ENCODE data around the gene SPEN. TPM values are rescaled to one million over a fixed set of nuclear protein-coding genes. Genes with fewer than 3 reads are reported as not detected.

SPEN gene
- total and polyA plus RNA-seq, 10 of the 15 experiments (the other 5 are each of a cell fraction or from before 2014, with no cell fraction given), result 5.2 to 58.7 (median 20.1) TPM

DNA sequence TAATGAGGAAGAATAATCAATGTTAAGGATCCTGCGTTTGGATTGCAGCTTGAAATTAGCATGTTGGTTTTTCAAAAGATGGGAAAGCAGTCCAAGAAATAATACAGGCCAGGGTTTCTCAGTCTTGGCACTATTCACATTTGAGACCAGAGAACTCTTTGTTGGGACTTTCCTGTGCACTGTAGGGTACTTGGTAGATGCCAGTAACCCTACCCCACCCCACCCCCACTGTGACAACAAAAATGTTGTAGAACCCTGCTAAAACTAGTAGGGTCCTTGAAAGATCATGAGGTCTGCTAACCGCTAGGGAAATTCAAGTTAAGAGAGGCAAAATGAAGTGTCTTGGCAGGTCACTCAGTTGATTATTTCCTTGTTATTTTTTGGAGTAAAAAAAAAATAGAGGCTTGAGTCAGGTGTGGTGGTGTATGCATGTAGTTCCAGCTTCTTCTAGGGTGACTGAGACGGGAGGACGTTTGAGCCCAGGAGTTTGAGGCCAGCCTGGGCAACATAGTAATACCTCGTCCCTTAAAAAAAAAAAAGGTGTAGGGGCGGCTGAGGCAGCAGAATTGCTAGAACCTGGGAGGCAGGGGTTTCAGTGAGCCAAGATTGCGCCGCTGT is 53.3 kb downstream of the SPEN start:
- Histone ChIP-seq H3K4me3 (no peak overlapping the region), H4K20me1 (ENCODE audit: control insufficient read depth, insufficient read depth) (no peaks in the 10 kb centered on the region), H3K9me3 (replicated peaks; ENCODE audit: control insufficient read depth, insufficient read depth, low read length) (no peaks in the 10 kb centered on the region), H3K36me3 (ENCODE audit: control insufficient read depth in 2 of 2, insufficient read depth in 2 of 2, low read length in 1 of 2) (peaks cover 0 to 3% of the 10 kb centered on the region in 2 experiments; a peak in 2 of 4 replicates), H2AFZ (ENCODE audit: control insufficient read depth, low read depth, low read length) (no peak overlapping the region), H3K27me3 (replicated peaks in 1 of 2; ENCODE audit: control insufficient read depth in 2 of 2, insufficient read depth in 2 of 2, low read length in 1 of 2) (no peaks in the 10 kb centered on the region), H3K79me2 (ENCODE audit: control insufficient read depth, insufficient read depth, low read length) (peaks cover 73% of the 10 kb centered on the region), H3K27ac (ENCODE audit: control insufficient read depth, insufficient read depth) (no peak overlapping the region), H3K4me1 (ENCODE audit: control insufficient read depth, insufficient read depth, low read length) (no peaks in the 10 kb centered on the region; the same call in 1 of the 2 replicates), H3K4me2 (ENCODE audit: control insufficient read depth, insufficient read depth) (no peak overlapping the region), H3K9ac (ENCODE audit: control insufficient read depth, insufficient read depth, low read length) (no peak overlapping the region)
- CTCF ChIA-PET, result interaction anchor here (0.9 to 1.4 kb wide), 3 partner anchors 9 to 86 kb away, joined by 3 to 4 read pairs (median 3); no protein-coding TSS in a partner anchor
- in situ Hi-C loops (cut with MboI), result no loop called here
- FAIRE-seq (no peak), DNase-seq (ENCODE audit: low read depth, low spot score) (no peak), ATAC-seq (no peak)
- WGBS (ENCODE audit: insufficient coverage, insufficient replicate concordance, low lambda C conversion rate, missing lambda C conversion rate), result 89% methylated on average over 8 of the region's 8 CpGs
- SMC1A ChIA-PET (ENCODE audit: uncharacterized antibody, unreplicated experiment), result interaction anchor here (0.6 kb wide), 2 partner anchors 23 to 63 kb away, joined by 3 read pairs; no protein-coding TSS in a partner anchor
- no peak for TF ChIP-seq POLR2A (IDR thresholded peaks at IDR 0.05; ENCODE audit: low read depth, low read length)
- TF ChIP-seq, protein P1, sequence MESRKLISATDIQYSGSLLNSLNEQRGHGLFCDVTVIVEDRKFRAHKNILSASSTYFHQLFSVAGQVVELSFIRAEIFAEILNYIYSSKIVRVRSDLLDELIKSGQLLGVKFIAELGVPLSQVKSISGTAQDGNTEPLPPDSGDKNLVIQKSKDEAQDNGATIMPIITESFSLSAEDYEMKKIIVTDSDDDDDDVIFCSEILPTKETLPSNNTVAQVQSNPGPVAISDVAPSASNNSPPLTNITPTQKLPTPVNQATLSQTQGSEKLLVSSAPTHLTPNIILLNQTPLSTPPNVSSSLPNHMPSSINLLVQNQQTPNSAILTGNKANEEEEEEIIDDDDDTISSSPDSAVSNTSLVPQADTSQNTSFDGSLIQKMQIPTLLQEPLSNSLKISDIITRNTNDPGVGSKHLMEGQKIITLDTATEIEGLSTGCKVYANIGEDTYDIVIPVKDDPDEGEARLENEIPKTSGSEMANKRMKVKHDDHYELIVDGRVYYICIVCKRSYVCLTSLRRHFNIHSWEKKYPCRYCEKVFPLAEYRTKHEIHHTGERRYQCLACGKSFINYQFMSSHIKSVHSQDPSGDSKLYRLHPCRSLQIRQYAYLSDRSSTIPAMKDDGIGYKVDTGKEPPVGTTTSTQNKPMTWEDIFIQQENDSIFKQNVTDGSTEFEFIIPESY (IDR thresholded peaks at IDR 0.05), result no peak
- TF ChIP-seq, protein P2, sequence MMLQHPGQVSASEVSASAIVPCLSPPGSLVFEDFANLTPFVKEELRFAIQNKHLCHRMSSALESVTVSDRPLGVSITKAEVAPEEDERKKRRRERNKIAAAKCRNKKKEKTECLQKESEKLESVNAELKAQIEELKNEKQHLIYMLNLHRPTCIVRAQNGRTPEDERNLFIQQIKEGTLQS (IDR thresholded peaks at IDR 0.05; ENCODE audit: borderline replicate concordance, extremely low read depth, low read depth, low read length), result no peak
- TF ChIP-seq RELA (IDR thresholded peaks at IDR 0.05; ENCODE audit: borderline replicate concordance, partially characterized antibody), result no peak
- TF ChIP-seq, protein P3, sequence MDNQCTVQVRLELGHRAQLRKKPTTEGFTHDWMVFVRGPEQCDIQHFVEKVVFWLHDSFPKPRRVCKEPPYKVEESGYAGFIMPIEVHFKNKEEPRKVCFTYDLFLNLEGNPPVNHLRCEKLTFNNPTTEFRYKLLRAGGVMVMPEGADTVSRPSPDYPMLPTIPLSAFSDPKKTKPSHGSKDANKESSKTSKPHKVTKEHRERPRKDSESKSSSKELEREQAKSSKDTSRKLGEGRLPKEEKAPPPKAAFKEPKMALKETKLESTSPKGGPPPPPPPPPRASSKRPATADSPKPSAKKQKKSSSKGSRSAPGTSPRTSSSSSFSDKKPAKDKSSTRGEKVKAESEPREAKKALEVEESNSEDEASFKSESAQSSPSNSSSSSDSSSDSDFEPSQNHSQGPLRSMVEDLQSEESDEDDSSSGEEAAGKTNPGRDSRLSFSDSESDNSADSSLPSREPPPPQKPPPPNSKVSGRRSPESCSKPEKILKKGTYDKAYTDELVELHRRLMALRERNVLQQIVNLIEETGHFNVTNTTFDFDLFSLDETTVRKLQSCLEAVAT (IDR thresholded peaks at IDR 0.05), result no peak
- no peak for TF ChIP-seq DPF2 (IDR thresholded peaks at IDR 0.05)
- no peak for TF ChIP-seq NFIC (IDR thresholded peaks at IDR 0.05; ENCODE audit: low read depth, low read length)
- no peak for TF ChIP-seq HDAC2 (IDR thresholded peaks at IDR 0.05)
- no peak for TF ChIP-seq HCFC1 (IDR thresholded peaks at IDR 0.05; ENCODE audit: low read length)
- TF ChIP-seq, protein P4, sequence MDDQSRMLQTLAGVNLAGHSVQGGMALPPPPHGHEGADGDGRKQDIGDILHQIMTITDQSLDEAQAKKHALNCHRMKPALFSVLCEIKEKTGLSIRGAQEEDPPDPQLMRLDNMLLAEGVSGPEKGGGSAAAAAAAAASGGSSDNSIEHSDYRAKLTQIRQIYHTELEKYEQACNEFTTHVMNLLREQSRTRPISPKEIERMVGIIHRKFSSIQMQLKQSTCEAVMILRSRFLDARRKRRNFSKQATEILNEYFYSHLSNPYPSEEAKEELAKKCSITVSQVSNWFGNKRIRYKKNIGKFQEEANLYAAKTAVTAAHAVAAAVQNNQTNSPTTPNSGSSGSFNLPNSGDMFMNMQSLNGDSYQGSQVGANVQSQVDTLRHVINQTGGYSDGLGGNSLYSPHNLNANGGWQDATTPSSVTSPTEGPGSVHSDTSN (IDR thresholded peaks at IDR 0.05; ENCODE audit: insufficient replicate concordance, low read depth, low read length), result no peak
- TF ChIP-seq NFYB (IDR thresholded peaks at IDR 0.05; ENCODE audit: insufficient read depth, low read depth, low read length), result no peak
- TF ChIP-seq CBFB (IDR thresholded peaks at IDR 0.05; ENCODE audit: low read depth), result no peak
- no peak for TF ChIP-seq KAT2A (conservative IDR thresholded peaks at IDR 0.05; ENCODE audit: control insufficient read depth, low read depth, low read length)
- TF ChIP-seq, protein P5, sequence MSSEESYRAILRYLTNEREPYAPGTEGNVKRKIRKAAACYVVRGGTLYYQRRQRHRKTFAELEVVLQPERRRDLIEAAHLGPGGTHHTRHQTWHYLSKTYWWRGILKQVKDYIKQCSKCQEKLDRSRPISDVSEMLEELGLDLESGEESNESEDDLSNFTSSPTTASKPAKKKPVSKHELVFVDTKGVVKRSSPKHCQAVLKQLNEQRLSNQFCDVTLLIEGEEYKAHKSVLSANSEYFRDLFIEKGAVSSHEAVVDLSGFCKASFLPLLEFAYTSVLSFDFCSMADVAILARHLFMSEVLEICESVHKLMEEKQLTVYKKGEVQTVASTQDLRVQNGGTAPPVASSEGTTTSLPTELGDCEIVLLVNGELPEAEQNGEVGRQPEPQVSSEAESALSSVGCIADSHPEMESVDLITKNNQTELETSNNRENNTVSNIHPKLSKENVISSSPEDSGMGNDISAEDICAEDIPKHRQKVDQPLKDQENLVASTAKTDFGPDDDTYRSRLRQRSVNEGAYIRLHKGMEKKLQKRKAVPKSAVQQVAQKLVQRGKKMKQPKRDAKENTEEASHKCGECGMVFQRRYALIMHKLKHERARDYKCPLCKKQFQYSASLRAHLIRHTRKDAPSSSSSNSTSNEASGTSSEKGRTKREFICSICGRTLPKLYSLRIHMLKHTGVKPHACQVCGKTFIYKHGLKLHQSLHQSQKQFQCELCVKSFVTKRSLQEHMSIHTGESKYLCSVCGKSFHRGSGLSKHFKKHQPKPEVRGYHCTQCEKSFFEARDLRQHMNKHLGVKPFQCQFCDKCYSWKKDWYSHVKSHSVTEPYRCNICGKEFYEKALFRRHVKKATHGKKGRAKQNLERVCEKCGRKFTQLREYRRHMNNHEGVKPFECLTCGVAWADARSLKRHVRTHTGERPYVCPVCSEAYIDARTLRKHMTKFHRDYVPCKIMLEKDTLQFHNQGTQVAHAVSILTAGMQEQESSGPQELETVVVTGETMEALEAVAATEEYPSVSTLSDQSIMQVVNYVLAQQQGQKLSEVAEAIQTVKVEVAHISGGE (CRISPR knock-in tag; IDR thresholded peaks at IDR 0.05), result no peak
- RAD21 ChIA-PET (ENCODE audit: unreplicated experiment), result no interaction called here
- POLR2A ChIA-PET, result interaction anchor here (1.5 kb wide), 1 partner anchor 66 kb away, joined by 3 read pairs; no protein-coding TSS in a partner anchor
- intact Hi-C loops (cut with micrococcal nuclease; ENCODE audit: unreplicated experiment), result no loop called here
- BruUV-seq (replicated peaks), result no TSS peak
